HEK293 (cell line): ENCODE measurements around the gene MED19.

Source experiments
- CTCF ChIA-PET: fragments of 350-600 bp; formaldehyde crosslinking; extraction: SDS; loops from one replicate; lab custom pipeline; 2021; ENCODE audit warnings: antibody characterized with exemption; lab: Yijun Ruan, JAX
- POLR2A ChIA-PET: fragments of 300-600 bp; formaldehyde crosslinking; extraction: SDS; loops from one replicate; lab custom pipeline; 2020; ENCODE audit warnings: antibody characterized with exemption, inconsistent platforms; lab: Yijun Ruan, JAX
- H3K27ac ChIP-seq: fragments of 200-500 bp; sonication (Bioruptor generic); 2 replicates; pipeline ENCODE4 v1.5.1; 2014; ENCODE audit warnings: low read depth, low read length, control low read depth, inconsistent platforms; ENCODE audit errors: extremely low read depth
- H3K36me3 ChIP-seq, 2 experiments: fragments of 200-500 bp in 1 of 2; sonication (Bioruptor generic) in 1 of 2; 1 replicate in 1 of 2; 2 replicates in 1 of 2; pipeline ENCODE4 v1.5.1; 2014 to 2017; ENCODE audit warnings: inconsistent platforms in 2 of 2, low read length in 2 of 2; ENCODE audit not compliant: control insufficient read depth in 2 of 2, insufficient read depth in 1 of 2
- H3K4me1 ChIP-seq: fragments of 200-500 bp; sonication (Bioruptor generic); 2 replicates; pipeline ENCODE4 v1.5.1; 2014; ENCODE audit warnings: mild to moderate bottlenecking, low read length, inconsistent platforms; ENCODE audit not compliant: control insufficient read depth, insufficient read depth
- H3K4me3 ChIP-seq: 2 replicates; pipeline ENCODE4 v1.5.1; 2011; ENCODE audit warnings: low read depth, mild to moderate bottlenecking, control low read depth, low read length, moderate library complexity
- H3K9me3 ChIP-seq: fragments of 200-500 bp; sonication (Bioruptor generic); 2 replicates; pipeline ENCODE4 v1.5.1; 2014; ENCODE audit warnings: low read depth, low read length, inconsistent platforms; ENCODE audit not compliant: control insufficient read depth, insufficient read depth
- GLI4 ChIP-seq: fragments of 450-650 bp; formaldehyde crosslinking; IDR thresholded peaks from 2 replicates; pipeline ENCODE4 v1.5.1; 2016; ENCODE audit warnings: missing biosample characterization, missing genetic modification characterization
- GLIS1 ChIP-seq: fragments of 450-650 bp; formaldehyde crosslinking; IDR thresholded peaks from 2 replicates; pipeline ENCODE4 v1.5.1; 2016; ENCODE audit warnings: missing biosample characterization, missing genetic modification characterization
- HOXD13 ChIP-seq: sonication (generic); formaldehyde crosslinking; IDR thresholded peaks from 2 replicates; pipeline ENCODE4 v1.8.0; 2022; ENCODE audit warnings: missing genetic modification reagents, borderline replicate concordance
- MZF1 ChIP-seq: fragments of 450-650 bp; formaldehyde crosslinking; IDR thresholded peaks from 2 replicates; pipeline ENCODE4 v1.5.1; 2017; ENCODE audit warnings: missing biosample characterization, missing genetic modification characterization, borderline replicate concordance
- REPIN1 ChIP-seq: fragments of 450-650 bp; formaldehyde crosslinking; IDR thresholded peaks from 2 replicates; pipeline ENCODE4 v1.5.1; 2017; ENCODE audit warnings: missing biosample characterization, missing genetic modification characterization, low read depth
- SALL2 ChIP-seq: fragments of 450-650 bp; formaldehyde crosslinking; IDR thresholded peaks from 2 replicates; pipeline ENCODE4 v1.5.0; 2017; ENCODE audit warnings: missing biosample characterization, mild to moderate bottlenecking, missing genetic modification characterization, borderline replicate concordance
- SCRT1 ChIP-seq: fragments of 450-650 bp; formaldehyde crosslinking; IDR thresholded peaks from 2 replicates; pipeline ENCODE4 v1.5.1; 2016; ENCODE audit warnings: missing biosample characterization, missing genetic modification characterization, borderline replicate concordance
- SP3 ChIP-seq: fragments of 450-650 bp; formaldehyde crosslinking; IDR thresholded peaks from 2 replicates; pipeline ENCODE4 v1.5.1; 2016; ENCODE audit warnings: missing biosample characterization, missing genetic modification characterization
- ZEB2 ChIP-seq: fragments of 450-650 bp; formaldehyde crosslinking; IDR thresholded peaks from 2 replicates; pipeline ENCODE4 v1.5.1; 2016; ENCODE audit warnings: missing biosample characterization, missing genetic modification characterization
- ZFP69B ChIP-seq: fragments of 450-650 bp; formaldehyde crosslinking; IDR thresholded peaks from 2 replicates; pipeline ENCODE4 v1.5.1; 2016; ENCODE audit warnings: missing biosample characterization, missing genetic modification characterization
- ZNF146 ChIP-seq: fragments of 450-650 bp; formaldehyde crosslinking; IDR thresholded peaks from 2 replicates; pipeline ENCODE4 v1.5.1; 2016; ENCODE audit warnings: missing biosample characterization, missing genetic modification characterization
- ZNF155 ChIP-seq: fragments of 450-650 bp; formaldehyde crosslinking; IDR thresholded peaks from 2 replicates; pipeline ENCODE4 v1.5.1; 2016; ENCODE audit warnings: missing biosample characterization, missing genetic modification characterization
- ZNF157 ChIP-seq: fragments of 450-650 bp; formaldehyde crosslinking; IDR thresholded peaks from 2 replicates; pipeline ENCODE4 v1.5.1; 2016; ENCODE audit warnings: missing biosample characterization, missing genetic modification characterization
- ZNF223 ChIP-seq: fragments of 450-650 bp; formaldehyde crosslinking; IDR thresholded peaks from 2 replicates; pipeline ENCODE4 v1.5.1; 2016; ENCODE audit warnings: missing biosample characterization, missing genetic modification characterization
- ZNF23 ChIP-seq: fragments of 450-650 bp; formaldehyde crosslinking; IDR thresholded peaks from 2 replicates; pipeline ENCODE4 v1.5.1; 2016; ENCODE audit warnings: missing biosample characterization, missing genetic modification characterization, borderline replicate concordance
- ZNF248 ChIP-seq: fragments of 450-650 bp; formaldehyde crosslinking; IDR thresholded peaks from 2 replicates; pipeline ENCODE4 v1.5.1; 2017; ENCODE audit warnings: missing biosample characterization, missing genetic modification characterization
- ZNF335 ChIP-seq: fragments of 450-650 bp; formaldehyde crosslinking; conservative IDR thresholded peaks from 2 replicates; pipeline ENCODE4 v1.5.1; 2016; ENCODE audit warnings: missing biosample characterization, missing genetic modification characterization
- ZNF521 ChIP-seq: fragments of 450-650 bp; formaldehyde crosslinking; IDR thresholded peaks from 2 replicates; pipeline ENCODE4 v1.5.1; 2017; ENCODE audit warnings: missing biosample characterization, mild to moderate bottlenecking, missing genetic modification characterization
- ZNF558 ChIP-seq: fragments of 450-650 bp; formaldehyde crosslinking; IDR thresholded peaks from 2 replicates; pipeline ENCODE4 v1.5.1; 2016; ENCODE audit warnings: missing biosample characterization, missing genetic modification characterization
- ZNF610 ChIP-seq: fragments of 450-650 bp; formaldehyde crosslinking; IDR thresholded peaks from 2 replicates; pipeline ENCODE4 v1.5.1; 2016; ENCODE audit warnings: missing biosample characterization, missing genetic modification characterization, borderline replicate concordance
- ZNF623 ChIP-seq: fragments of 450-650 bp; formaldehyde crosslinking; IDR thresholded peaks from 2 replicates; pipeline ENCODE4 v1.5.1; 2016; ENCODE audit warnings: missing biosample characterization, missing genetic modification characterization
- ZNF677 ChIP-seq: fragments of 450-650 bp; IDR thresholded peaks from 2 replicates; pipeline ENCODE4 v1.5.0; 2018; ENCODE audit warnings: missing biosample characterization, mild to moderate bottlenecking, missing genetic modification characterization, moderate library complexity
- ZNF768 ChIP-seq: fragments of 450-650 bp; formaldehyde crosslinking; IDR thresholded peaks from 2 replicates; pipeline ENCODE4 v1.5.1; 2018; ENCODE audit warnings: missing biosample characterization, mild to moderate bottlenecking, missing genetic modification characterization
- ZNF785 ChIP-seq: fragments of 450-650 bp; formaldehyde crosslinking; IDR thresholded peaks from 2 replicates; pipeline ENCODE4 v1.5.1; 2016; ENCODE audit warnings: missing biosample characterization, missing genetic modification characterization
- TF ChIP-seq, protein P1 (sequence below): fragments of 450-650 bp; formaldehyde crosslinking; IDR thresholded peaks from 2 replicates; pipeline ENCODE4 v1.5.1; 2016; ENCODE audit warnings: missing biosample characterization, missing genetic modification characterization
- TF ChIP-seq, protein P2 (sequence below): fragments of 450-650 bp; formaldehyde crosslinking; IDR thresholded peaks from 2 replicates; pipeline ENCODE4 v1.5.1; 2016; ENCODE audit warnings: missing biosample characterization, missing genetic modification characterization
- TF ChIP-seq, protein P3 (sequence below): fragments of 450-650 bp; formaldehyde crosslinking; optimal IDR thresholded peaks from 2 replicates; pipeline ENCODE3; 2016; ENCODE audit warnings: missing biosample characterization, mild to moderate bottlenecking, missing genetic modification characterization
- TF ChIP-seq, protein P4 (sequence below): fragments of 450-650 bp; formaldehyde crosslinking; IDR thresholded peaks from 2 replicates; pipeline ENCODE4 v1.5.1; 2017; ENCODE audit warnings: missing biosample characterization, missing genetic modification characterization
- TF ChIP-seq, protein P5 (sequence below): fragments of 450-650 bp; formaldehyde crosslinking; IDR thresholded peaks from 2 replicates; pipeline ENCODE4 v1.5.1; 2017; ENCODE audit warnings: missing biosample characterization, missing genetic modification characterization
- TF ChIP-seq, protein P6 (sequence below): fragments of 450-650 bp; formaldehyde crosslinking; IDR thresholded peaks from 2 replicates; pipeline ENCODE4 v1.5.1; 2017; ENCODE audit warnings: missing biosample characterization, missing genetic modification characterization

Gene MED19, protein sequence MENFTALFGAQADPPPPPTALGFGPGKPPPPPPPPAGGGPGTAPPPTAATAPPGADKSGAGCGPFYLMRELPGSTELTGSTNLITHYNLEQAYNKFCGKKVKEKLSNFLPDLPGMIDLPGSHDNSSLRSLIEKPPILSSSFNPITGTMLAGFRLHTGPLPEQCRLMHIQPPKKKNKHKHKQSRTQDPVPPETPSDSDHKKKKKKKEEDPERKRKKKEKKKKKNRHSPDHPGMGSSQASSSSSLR

DNA sequence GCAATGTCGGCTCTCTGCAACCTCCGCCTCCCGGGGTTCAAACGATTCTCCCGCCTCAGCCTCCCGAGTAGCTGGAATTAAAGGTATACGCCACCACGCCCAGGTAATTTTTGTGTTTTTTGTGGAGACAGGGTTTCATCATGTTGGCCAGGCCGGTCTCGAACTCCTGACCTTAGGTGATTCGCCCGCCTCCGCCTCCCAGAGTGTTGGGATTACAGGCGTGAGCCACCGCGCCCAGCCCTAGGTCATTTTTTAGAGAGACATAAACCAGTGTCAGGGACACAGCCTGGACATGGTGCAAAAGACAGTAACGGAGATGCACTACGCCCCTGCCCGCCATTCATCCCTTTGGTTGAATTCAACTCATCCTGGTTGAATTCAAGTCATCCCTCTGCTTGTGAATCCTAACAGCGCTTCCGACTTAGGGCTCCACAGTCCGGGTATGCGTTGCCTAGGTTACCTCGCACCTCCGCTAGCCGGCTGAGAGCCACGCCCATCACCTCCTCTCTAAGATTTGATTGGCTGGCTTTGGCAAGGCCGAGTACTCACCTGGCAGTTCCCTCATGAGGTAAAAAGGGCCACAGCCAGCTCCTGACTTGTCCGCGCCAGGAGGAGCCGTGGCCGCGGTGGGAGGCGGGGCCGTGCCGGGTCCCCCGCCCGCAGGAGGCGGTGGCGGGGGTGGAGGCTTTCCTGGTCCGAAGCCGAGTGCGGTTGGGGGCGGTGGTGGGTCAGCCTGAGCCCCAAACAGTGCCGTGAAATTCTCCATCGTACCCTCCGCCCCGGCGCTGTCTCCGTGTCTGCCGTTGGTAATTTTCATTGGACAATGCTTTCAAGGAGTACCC is at the start of gene MED19:
MED19 (minus strand) TSS at position 802 of the 842 bp plus-strand sequence; CDS start at position 766, 36 bp downstream.
- H3K9me3 ChIP-seq: no peaks in the 10 kb centered on the region
- peaks cover 0 to 28% of the 10 kb centered on the region in 2 experiments; a peak in 2 of 3 replicates for H3K36me3 ChIP-seq
- H3K4me1 ChIP-seq: no peaks in the 10 kb centered on the region
- peak within 1 kb of the TSS; percentile 66 for H3K27ac ChIP-seq
- CTCF ChIA-PET: interaction anchor here (0.9 to 1.3 kb wide), 3 partner anchors 54 to 92 kb away, joined by 3 to 5 read pairs (median 3); no protein-coding TSS in a partner anchor
- POLR2A ChIA-PET: interaction anchor here (0.5 to 1.5 kb wide), 13 partner anchors 10 to 1194 kb away, joined by 3 to 15 read pairs (median 4); partner anchors contain the start of genes CTNND1 and SELENOH
- peak within 1 kb of the TSS; percentile 97 for H3K4me3 ChIP-seq
- TF ChIP-seq ZNF155 (no peak), ZNF610 (tag by site-specific recombination) (no peak), SALL2 (tag by site-specific recombination) (no peak), ZNF677 (tag by site-specific recombination) (no peak), ZNF335 (tag by site-specific recombination) (no peak; the same call in 1 of the 2 replicates), ZNF248 (tag by site-specific recombination) (no peak), REPIN1 (tag by site-specific recombination) (no peak), ZNF623 (no peak), ZNF558 (tag by site-specific recombination) (no peak), GLIS1 (peak; percentile 13; the same call in 1 of the 2 replicates), ZEB2 (tag by site-specific recombination) (no peak), ZNF23 (tag by site-specific recombination) (no peak), ZNF146 (tag by site-specific recombination) (no peak), HOXD13 (CRISPR knock-in tag) (no peak), ZNF223 (tag by site-specific recombination) (no peak), GLI4 (tag by site-specific recombination) (no peak), MZF1 (no peak), ZFP69B (tag by site-specific recombination) (peak; percentile 93), ZNF157 (tag by site-specific recombination) (no peak), ZNF785 (tag by site-specific recombination) (no peak), SP3 (tag by site-specific recombination) (no peak), SCRT1 (tag by site-specific recombination) (no peak), ZNF521 (tag by site-specific recombination) (no peak), ZNF768 (tag by site-specific recombination) (no peak)
- TF ChIP-seq, protein P1, sequence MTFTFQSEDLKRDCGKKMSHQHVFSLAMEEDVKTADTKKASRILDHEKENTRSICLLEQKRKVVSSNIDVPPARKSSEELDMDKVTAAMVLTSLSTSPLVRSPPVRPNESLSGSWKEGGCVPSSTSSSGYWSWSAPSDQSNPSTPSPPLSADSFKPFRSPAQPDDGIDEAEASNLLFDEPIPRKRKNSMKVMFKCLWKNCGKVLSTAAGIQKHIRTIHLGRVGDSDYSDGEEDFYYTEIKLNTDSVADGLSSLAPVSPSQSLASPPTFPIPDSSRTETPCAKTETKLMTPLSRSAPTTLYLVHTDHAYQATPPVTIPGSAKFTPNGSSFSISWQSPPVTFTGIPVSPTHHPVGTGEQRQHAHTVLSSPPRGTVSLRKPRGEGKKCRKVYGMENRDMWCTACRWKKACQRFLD (tag by site-specific recombination): no peak
- TF ChIP-seq, protein P2, sequence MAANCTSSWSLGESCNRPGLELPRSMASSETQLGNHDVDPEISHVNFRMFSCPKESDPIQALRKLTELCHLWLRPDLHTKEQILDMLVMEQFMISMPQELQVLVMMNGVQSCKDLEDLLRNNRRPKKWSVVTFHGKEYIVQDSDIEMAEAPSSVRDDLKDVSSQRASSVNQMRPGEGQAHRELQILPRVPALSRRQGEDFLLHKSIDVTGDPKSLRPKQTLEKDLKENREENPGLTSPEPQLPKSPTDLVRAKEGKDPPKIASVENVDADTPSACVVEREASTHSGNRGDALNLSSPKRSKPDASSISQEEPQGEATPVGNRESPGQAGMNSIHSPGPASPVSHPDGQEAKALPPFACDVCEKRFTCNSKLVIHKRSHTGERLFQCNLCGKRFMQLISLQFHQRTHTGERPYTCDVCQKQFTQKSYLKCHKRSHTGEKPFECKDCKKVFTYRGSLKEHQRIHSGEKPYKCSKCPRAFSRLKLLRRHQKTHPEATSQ (tag by site-specific recombination): no peak
- TF ChIP-seq, protein P3, sequence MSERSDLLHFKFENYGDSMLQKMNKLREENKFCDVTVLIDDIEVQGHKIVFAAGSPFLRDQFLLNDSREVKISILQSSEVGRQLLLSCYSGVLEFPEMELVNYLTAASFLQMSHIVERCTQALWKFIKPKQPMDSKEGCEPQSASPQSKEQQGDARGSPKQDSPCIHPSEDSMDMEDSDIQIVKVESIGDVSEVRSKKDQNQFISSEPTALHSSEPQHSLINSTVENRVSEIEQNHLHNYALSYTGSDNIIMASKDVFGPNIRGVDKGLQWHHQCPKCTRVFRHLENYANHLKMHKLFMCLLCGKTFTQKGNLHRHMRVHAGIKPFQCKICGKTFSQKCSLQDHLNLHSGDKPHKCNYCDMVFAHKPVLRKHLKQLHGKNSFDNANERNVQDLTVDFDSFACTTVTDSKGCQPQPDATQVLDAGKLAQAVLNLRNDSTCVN (tag by site-specific recombination): peak; percentile 32
- TF ChIP-seq, protein P4, sequence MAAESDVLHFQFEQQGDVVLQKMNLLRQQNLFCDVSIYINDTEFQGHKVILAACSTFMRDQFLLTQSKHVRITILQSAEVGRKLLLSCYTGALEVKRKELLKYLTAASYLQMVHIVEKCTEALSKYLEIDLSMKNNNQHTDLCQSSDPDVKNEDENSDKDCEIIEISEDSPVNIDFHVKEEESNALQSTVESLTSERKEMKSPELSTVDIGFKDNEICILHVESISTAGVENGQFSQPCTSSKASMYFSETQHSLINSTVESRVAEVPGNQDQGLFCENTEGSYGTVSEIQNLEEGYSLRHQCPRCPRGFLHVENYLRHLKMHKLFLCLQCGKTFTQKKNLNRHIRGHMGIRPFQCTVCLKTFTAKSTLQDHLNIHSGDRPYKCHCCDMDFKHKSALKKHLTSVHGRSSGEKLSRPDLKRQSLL (tag by site-specific recombination): peak; percentile 44; the same call in 1 of the 2 replicates
- TF ChIP-seq, protein P5, sequence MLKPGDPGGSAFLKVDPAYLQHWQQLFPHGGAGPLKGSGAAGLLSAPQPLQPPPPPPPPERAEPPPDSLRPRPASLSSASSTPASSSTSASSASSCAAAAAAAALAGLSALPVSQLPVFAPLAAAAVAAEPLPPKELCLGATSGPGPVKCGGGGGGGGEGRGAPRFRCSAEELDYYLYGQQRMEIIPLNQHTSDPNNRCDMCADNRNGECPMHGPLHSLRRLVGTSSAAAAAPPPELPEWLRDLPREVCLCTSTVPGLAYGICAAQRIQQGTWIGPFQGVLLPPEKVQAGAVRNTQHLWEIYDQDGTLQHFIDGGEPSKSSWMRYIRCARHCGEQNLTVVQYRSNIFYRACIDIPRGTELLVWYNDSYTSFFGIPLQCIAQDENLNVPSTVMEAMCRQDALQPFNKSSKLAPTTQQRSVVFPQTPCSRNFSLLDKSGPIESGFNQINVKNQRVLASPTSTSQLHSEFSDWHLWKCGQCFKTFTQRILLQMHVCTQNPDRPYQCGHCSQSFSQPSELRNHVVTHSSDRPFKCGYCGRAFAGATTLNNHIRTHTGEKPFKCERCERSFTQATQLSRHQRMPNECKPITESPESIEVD (tag by site-specific recombination): no peak
- TF ChIP-seq, protein P6, sequence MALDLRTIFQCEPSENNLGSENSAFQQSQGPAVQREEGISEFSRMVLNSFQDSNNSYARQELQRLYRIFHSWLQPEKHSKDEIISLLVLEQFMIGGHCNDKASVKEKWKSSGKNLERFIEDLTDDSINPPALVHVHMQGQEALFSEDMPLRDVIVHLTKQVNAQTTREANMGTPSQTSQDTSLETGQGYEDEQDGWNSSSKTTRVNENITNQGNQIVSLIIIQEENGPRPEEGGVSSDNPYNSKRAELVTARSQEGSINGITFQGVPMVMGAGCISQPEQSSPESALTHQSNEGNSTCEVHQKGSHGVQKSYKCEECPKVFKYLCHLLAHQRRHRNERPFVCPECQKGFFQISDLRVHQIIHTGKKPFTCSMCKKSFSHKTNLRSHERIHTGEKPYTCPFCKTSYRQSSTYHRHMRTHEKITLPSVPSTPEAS: no peak
